Measurements from ENCODE around the gene PNMA1.

PNMA1 gene

GRCh38 chr14:73739174-73739898, 25.2 kb upstream of the PNMA1 start:
- TF ChIP-seq EP300 (IDR thresholded peaks at IDR 0.05; ENCODE audit: borderline replicate concordance): no peak
- TF ChIP-seq RAD21 (IDR thresholded peaks at IDR 0.05; ENCODE audit: low read depth): no peak
- no peak for TF ChIP-seq CEBPB (IDR thresholded peaks at IDR 0.05)
- TF ChIP-seq TEAD4 (IDR thresholded peaks at IDR 0.05): no peak
- no peak for TF ChIP-seq CREB1 (IDR thresholded peaks at IDR 0.05; ENCODE audit: low read depth)
- no peak for TF ChIP-seq REST (IDR thresholded peaks at IDR 0.05; ENCODE audit: low read depth)
- TF ChIP-seq TAF1 (IDR thresholded peaks at IDR 0.05; ENCODE audit: low read depth): no peak
- TF ChIP-seq EGR1 (IDR thresholded peaks at IDR 0.05): no peak
- no peak for TF ChIP-seq MAX (IDR thresholded peaks at IDR 0.05)
- TF ChIP-seq TCF12 (IDR thresholded peaks at IDR 0.05; ENCODE audit: low read depth): no peak
- no peak for TF ChIP-seq USF1 (IDR thresholded peaks at IDR 0.05)
- no peak for TF ChIP-seq NFIC (IDR thresholded peaks at IDR 0.05)
- no peak for TF ChIP-seq YY1 (IDR thresholded peaks at IDR 0.05; ENCODE audit: low read depth)
- no peak for TF ChIP-seq FOXM1 (IDR thresholded peaks at IDR 0.05; ENCODE audit: borderline replicate concordance, low read depth)
- no peak for TF ChIP-seq ZBTB7A (IDR thresholded peaks at IDR 0.05; ENCODE audit: low read depth)

- TF ChIP-seq EP300 (IDR thresholded peaks at IDR 0.05; ENCODE audit: borderline replicate concordance): no peak
- no peak for TF ChIP-seq YY1 (IDR thresholded peaks at IDR 0.05; ENCODE audit: low read depth)
- TF ChIP-seq TCF12 (IDR thresholded peaks at IDR 0.05; ENCODE audit: low read depth): no peak
- TF ChIP-seq FOXM1 (IDR thresholded peaks at IDR 0.05; ENCODE audit: borderline replicate concordance, low read depth): no peak
- TF ChIP-seq USF1 (IDR thresholded peaks at IDR 0.05): no peak
- no peak for TF ChIP-seq REST (IDR thresholded peaks at IDR 0.05; ENCODE audit: low read depth)
- TF ChIP-seq CEBPB (IDR thresholded peaks at IDR 0.05): no peak
- TF ChIP-seq TEAD4 (IDR thresholded peaks at IDR 0.05): no peak
- TF ChIP-seq MAX (IDR thresholded peaks at IDR 0.05): no peak
- TF ChIP-seq CREB1 (IDR thresholded peaks at IDR 0.05; ENCODE audit: low read depth): no peak
- no peak for TF ChIP-seq EGR1 (IDR thresholded peaks at IDR 0.05)
- no peak for TF ChIP-seq RAD21 (IDR thresholded peaks at IDR 0.05; ENCODE audit: low read depth)
- no peak for TF ChIP-seq ZBTB7A (IDR thresholded peaks at IDR 0.05; ENCODE audit: low read depth)
- TF ChIP-seq TAF1 (IDR thresholded peaks at IDR 0.05; ENCODE audit: low read depth): no peak
- TF ChIP-seq NFIC (IDR thresholded peaks at IDR 0.05): no peak
Observed at GRCh38 chr14:73738518-73739173, 24.5 kb upstream of the PNMA1 start.

GRCh38 chr14:73736842-73737241, 22.7 kb upstream of the PNMA1 start:
- no peak for TF ChIP-seq CEBPB (IDR thresholded peaks at IDR 0.05)
- no peak for TF ChIP-seq MAX (IDR thresholded peaks at IDR 0.05)
- TF ChIP-seq TCF12 (IDR thresholded peaks at IDR 0.05; ENCODE audit: low read depth): no peak
- TF ChIP-seq YY1 (IDR thresholded peaks at IDR 0.05; ENCODE audit: low read depth): no peak

GRCh38 chr14:73732006-73732405, 17.8 kb upstream of the PNMA1 start:
- TF ChIP-seq NFIC (IDR thresholded peaks at IDR 0.05): no peak
- no peak for TF ChIP-seq MAX (IDR thresholded peaks at IDR 0.05)
- TF ChIP-seq REST (IDR thresholded peaks at IDR 0.05; ENCODE audit: low read depth): no peak
- no peak for TF ChIP-seq EGR1 (IDR thresholded peaks at IDR 0.05)
- no peak for TF ChIP-seq EP300 (IDR thresholded peaks at IDR 0.05; ENCODE audit: borderline replicate concordance)
- TF ChIP-seq ZBTB7A (IDR thresholded peaks at IDR 0.05; ENCODE audit: low read depth): no peak
- TF ChIP-seq CEBPB (IDR thresholded peaks at IDR 0.05): no peak
- no peak for TF ChIP-seq FOXM1 (IDR thresholded peaks at IDR 0.05; ENCODE audit: borderline replicate concordance, low read depth)
- TF ChIP-seq TAF1 (IDR thresholded peaks at IDR 0.05; ENCODE audit: low read depth): no peak
- TF ChIP-seq TCF12 (IDR thresholded peaks at IDR 0.05; ENCODE audit: low read depth): no peak
- TF ChIP-seq USF1 (IDR thresholded peaks at IDR 0.05): no peak
- no peak for TF ChIP-seq RAD21 (IDR thresholded peaks at IDR 0.05; ENCODE audit: low read depth)
- TF ChIP-seq TEAD4 (IDR thresholded peaks at IDR 0.05): no peak
- no peak for TF ChIP-seq CREB1 (IDR thresholded peaks at IDR 0.05; ENCODE audit: low read depth)
- TF ChIP-seq YY1 (IDR thresholded peaks at IDR 0.05; ENCODE audit: low read depth): no peak

Measured in Ishikawa (cell line).